ENCODE measurements around the gene CBX5.

DNA sequence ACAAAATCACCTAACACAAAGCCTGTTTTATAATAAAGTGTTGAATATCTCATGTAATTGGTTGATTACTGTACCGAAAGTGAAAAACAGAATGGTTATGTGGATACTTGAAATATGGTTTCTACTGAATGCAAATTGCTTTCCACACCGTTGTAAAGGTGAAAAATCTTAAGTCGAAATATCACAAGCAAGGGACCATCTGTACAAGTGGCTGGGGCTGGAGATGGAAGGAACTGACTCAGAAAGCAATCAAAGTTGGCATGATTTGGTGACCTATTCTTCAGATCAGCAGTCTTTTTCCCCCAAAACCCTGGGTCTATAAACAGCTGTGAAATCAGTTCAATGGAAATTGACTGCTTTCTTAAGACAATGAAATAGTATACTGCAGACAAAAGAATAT is 3.6 kb downstream of the CBX5 start:
- TF ChIP-seq NFRKB (IDR thresholded peaks at IDR 0.05; ENCODE audit: low read depth) = no peak
- TF ChIP-seq ARID2 (IDR thresholded peaks at IDR 0.05) = no peak
- TF ChIP-seq NFATC3 (IDR thresholded peaks at IDR 0.05) = no peak
- TF ChIP-seq DNMT1 (IDR thresholded peaks at IDR 0.05) = no peak
- TF ChIP-seq POLR2AphosphoS2 (IDR thresholded peaks at IDR 0.05; ENCODE audit: low read length) = no peak
- TF ChIP-seq, protein P1, sequence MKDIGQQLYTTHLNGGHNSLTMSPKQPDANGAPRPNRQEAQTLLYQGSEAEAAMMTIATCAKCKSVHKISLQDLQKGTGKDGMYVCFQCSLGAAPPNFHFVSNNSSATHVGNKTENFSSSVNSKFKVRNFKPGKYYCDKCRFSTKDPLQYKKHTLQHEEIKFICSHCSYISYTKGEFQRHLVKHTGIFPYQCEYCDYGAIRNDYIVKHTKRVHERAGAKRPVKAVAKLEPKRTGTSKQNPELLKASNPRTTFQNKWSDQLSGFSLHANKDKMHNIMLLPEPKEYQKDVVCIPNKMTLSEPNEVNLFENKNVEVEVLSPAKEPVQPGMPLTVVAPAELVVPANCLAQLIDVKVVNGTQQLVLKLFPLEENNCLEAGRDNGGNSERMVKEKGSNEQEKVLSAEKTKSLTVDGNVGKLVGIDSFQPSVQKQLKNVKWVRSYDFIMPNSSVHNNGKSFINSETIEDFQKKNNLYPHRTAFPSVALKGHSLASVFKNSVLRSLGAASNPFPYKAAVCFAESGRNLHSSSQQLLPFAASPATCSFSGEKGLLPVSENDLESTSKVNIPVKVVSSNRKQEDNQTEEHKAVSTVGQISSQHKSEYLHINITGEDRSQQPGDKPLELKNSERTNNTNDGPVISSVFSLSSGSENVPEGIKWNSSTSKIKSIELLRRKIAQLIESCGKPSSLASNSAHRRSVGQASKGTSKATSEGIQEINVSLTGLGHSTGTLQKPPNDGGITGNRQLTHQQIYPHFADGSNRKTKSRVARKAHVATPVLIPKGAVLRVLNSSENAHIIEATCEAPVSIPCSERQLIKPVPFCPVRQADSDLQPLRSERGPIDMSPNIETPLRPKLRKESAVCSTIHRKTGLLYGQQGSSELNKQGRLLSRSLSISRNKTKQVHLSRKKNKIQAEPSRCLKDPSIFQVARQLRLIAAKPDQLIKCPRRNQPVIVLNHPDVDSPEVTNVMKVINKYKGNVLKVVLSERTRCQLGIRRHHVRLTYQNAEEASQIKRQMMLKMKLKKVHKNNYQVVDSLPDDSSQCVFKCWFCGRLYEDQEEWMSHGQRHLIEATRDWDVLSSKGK (CRISPR knock-in tag; IDR thresholded peaks at IDR 0.05) = no peak
- no peak for TF ChIP-seq NR1H2 (CRISPR knock-in tag; IDR thresholded peaks at IDR 0.05)
- TF ChIP-seq ZFP91 (CRISPR knock-in tag; IDR thresholded peaks at IDR 0.05) = no peak
- TF ChIP-seq PTRF (tag; IDR thresholded peaks at IDR 0.05) = no peak
- no peak for TF ChIP-seq FOS (IDR thresholded peaks at IDR 0.05; ENCODE audit: extremely low read depth, insufficient read length)
- TF ChIP-seq, protein P2, sequence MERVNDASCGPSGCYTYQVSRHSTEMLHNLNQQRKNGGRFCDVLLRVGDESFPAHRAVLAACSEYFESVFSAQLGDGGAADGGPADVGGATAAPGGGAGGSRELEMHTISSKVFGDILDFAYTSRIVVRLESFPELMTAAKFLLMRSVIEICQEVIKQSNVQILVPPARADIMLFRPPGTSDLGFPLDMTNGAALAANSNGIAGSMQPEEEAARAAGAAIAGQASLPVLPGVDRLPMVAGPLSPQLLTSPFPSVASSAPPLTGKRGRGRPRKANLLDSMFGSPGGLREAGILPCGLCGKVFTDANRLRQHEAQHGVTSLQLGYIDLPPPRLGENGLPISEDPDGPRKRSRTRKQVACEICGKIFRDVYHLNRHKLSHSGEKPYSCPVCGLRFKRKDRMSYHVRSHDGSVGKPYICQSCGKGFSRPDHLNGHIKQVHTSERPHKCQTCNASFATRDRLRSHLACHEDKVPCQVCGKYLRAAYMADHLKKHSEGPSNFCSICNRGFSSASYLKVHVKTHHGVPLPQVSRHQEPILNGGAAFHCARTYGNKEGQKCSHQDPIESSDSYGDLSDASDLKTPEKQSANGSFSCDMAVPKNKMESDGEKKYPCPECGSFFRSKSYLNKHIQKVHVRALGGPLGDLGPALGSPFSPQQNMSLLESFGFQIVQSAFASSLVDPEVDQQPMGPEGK (CRISPR knock-in tag; IDR thresholded peaks at IDR 0.05; ENCODE audit: borderline replicate concordance) = no peak
- TF ChIP-seq HNRNPH1 (optimal IDR thresholded peaks at IDR 0.05; ENCODE audit: low read depth, low read length) = no peak
- TF ChIP-seq THRAP3 (IDR thresholded peaks at IDR 0.05; ENCODE audit: borderline replicate concordance) = no peak
